Epithelial cell of prostate (primary cell): ENCODE results near the gene MLX.
"Not testable (repeated sequence)": the region's sequence is repeated elsewhere in the genome, so short reads cannot be mapped to it uniquely, and the experiment has no call there.

Source experiments
- DNase-seq: peaks from one replicate; pipeline ENCODE4 v3.0.0-alpha.2; 2011; ENCODE audit warnings: low read depth, low spot score
- H3K27ac ChIP-seq: fragments of 450-650 bp; 2 replicates; pipeline ENCODE4 v1.5.1; 2017; ENCODE audit warnings: mild to moderate bottlenecking

The MLX gene

GRCh38 chr17:42554250-42555121, 12.4 kb upstream of the MLX start:
- H3K27ac ChIP-seq, result peak overlapping the region; percentile 77
- no peak for DNase-seq

- no peak for DNase-seq
- H3K27ac ChIP-seq, result peak overlapping the region; percentile 77
These were observed 11.7 kb upstream of the MLX start for GRCh38 chr17:42555122-42555622.

- DNase-seq, H3K27ac ChIP-seq: not testable (repeated sequence)
These were observed 10.8 kb upstream of the MLX start for GRCh38 chr17:42555961-42556617.

- no peak for DNase-seq
- peak overlapping the region; percentile 17 for H3K27ac ChIP-seq
These were observed 7.8 kb upstream of the MLX start for GRCh38 chr17:42559075-42559474.

GRCh38 chr17:42560246-42560645, 6.7 kb upstream of the MLX start:
- DNase-seq, result no peak
- no peak overlapping the region for H3K27ac ChIP-seq

GRCh38 chr17:42561897-42562387, 5.0 kb upstream of the MLX start, which contains the start of gene COASY:
TSS of gene COASY (plus strand) at chr17:42562148. CDS start at chr17:42562623, 475 bp downstream.
- DNase-seq, result peak; percentile 86
- peak within 1 kb of the TSS; percentile 84 for H3K27ac ChIP-seq

GRCh38 chr17:42562388-42563142, 4.3 kb upstream of the MLX start:
- DNase-seq, result no peak
- H3K27ac ChIP-seq, result peak overlapping the region; percentile 84

- no peak for DNase-seq
- peak overlapping the region; percentile 84 for H3K27ac ChIP-seq
These were observed 3.8 kb upstream of the MLX start for GRCh38 chr17:42563143-42563509.

GRCh38 chr17:42563543-42563942, 3.4 kb upstream of the MLX start:
- DNase-seq, result no peak
- peak overlapping the region; percentile 84 for H3K27ac ChIP-seq

- no peak overlapping the region for H3K27ac ChIP-seq
- DNase-seq, result no peak
These were observed 3.0 kb upstream of the MLX start for GRCh38 chr17:42563950-42564349.

- no peak overlapping the region for H3K27ac ChIP-seq
- DNase-seq, result no peak
These were observed 1.9 kb upstream of the MLX start for GRCh38 chr17:42564815-42565522.

- no peak for DNase-seq
- peak overlapping the region; percentile 85 for H3K27ac ChIP-seq
These were observed 1.2 kb upstream of the MLX start for GRCh38 chr17:42565523-42566214.

GRCh38 chr17:42566215-42566882, 551 bp upstream of the MLX start:
- no peak for DNase-seq
- H3K27ac ChIP-seq, result peak overlapping the region; percentile 85

GRCh38 chr17:42568341-42569111, 1.6 kb downstream of the MLX start:
- DNase-seq, result no peak
- H3K27ac ChIP-seq, result peak overlapping the region; percentile 85

GRCh38 chr17:42571435-42572225, 4.7 kb downstream of the MLX start:
- no peak overlapping the region for H3K27ac ChIP-seq
- DNase-seq, result no peak

- H3K27ac ChIP-seq, result no peak overlapping the region
- DNase-seq, result no peak
These were observed 6.2 kb downstream of the MLX start for GRCh38 chr17:42573095-42573494.

GRCh38 chr17:42574463-42574862, 7.6 kb downstream of the MLX start:
- no peak for DNase-seq
- H3K27ac ChIP-seq, result no peak overlapping the region
